ENCODE measurements around the gene MRPL20. TPM values are rescaled to one million over a fixed set of nuclear protein-coding genes. Genes with fewer than 3 reads are reported as not detected.

Gene MRPL20
- total RNA-seq, 1 donor from 2014 or later: 98.6 TPM

- Mint-ChIP-seq H3K36me3 (ENCODE audit: unreplicated experiment) (no peaks in the 10 kb centered on the region), H3K4me1 (ENCODE audit: low read depth, unreplicated experiment) (peaks cover 17% of the 10 kb centered on the region), H3K27me3 (ENCODE audit: unreplicated experiment) (peaks cover 2% of the 10 kb centered on the region), H3K9me3 (ENCODE audit: unreplicated experiment) (peaks cover 11% of the 10 kb centered on the region), H3K27ac (ENCODE audit: unreplicated experiment) (peak within 1 kb of the TSS; percentile 76), H3K4me3 (ENCODE audit: unreplicated experiment) (peak within 1 kb of the TSS; percentile 34)
- peak; percentile 52 for DNase-seq
- no peak for TF ChIP-seq CTCF (IDR thresholded peaks at IDR 0.05; ENCODE audit: partially characterized antibody, unreplicated experiment)
Observed at GRCh38 chr1:1421147-1421906, 14.2 kb upstream of the MRPL20 start, which contains the start of gene ANKRD65. ANKRD65 (minus strand) TSS chr1:1421276; CDS start chr1:1421005, 271 bp downstream.

DNA sequence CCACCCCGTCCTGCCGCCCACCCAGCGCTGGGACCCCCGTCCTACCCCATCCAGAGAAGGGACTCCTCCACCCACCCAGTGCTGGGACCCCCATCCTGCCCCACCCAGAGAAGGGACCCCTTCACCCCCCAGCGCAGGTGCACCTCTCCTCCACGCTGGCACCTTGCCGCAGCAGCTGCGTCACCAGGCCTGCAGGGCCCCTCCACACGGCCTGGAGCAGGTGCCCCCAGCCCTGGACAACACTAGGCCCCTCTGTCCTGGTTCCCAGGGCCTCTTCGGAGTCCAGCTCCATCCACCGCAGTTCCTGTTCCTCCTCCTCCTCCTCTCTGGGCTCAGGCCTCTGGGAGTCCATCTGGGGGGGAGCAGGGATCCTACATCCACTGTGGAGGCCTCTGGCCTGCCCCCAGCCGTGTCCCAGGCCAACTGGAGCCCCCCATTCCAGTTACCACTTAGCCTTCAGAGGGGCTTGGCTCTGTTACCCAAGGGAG, 13.6 kb upstream of the MRPL20 start:
- DNase-seq: no peak
- peaks cover 17% of the 10 kb centered on the region for H3K4me1 Mint-ChIP-seq (ENCODE audit: low read depth, unreplicated experiment)
- H3K9me3 Mint-ChIP-seq (ENCODE audit: unreplicated experiment): peaks cover 11% of the 10 kb centered on the region
- peak overlapping the region; percentile 34 for H3K4me3 Mint-ChIP-seq (ENCODE audit: unreplicated experiment)
- H3K27me3 Mint-ChIP-seq (ENCODE audit: unreplicated experiment): peaks cover 2% of the 10 kb centered on the region
- no peaks in the 10 kb centered on the region for H3K36me3 Mint-ChIP-seq (ENCODE audit: unreplicated experiment)
- peak overlapping the region; percentile 76 for H3K27ac Mint-ChIP-seq (ENCODE audit: unreplicated experiment)
- TF ChIP-seq CTCF (IDR thresholded peaks at IDR 0.05; ENCODE audit: partially characterized antibody, unreplicated experiment): no peak

DNA sequence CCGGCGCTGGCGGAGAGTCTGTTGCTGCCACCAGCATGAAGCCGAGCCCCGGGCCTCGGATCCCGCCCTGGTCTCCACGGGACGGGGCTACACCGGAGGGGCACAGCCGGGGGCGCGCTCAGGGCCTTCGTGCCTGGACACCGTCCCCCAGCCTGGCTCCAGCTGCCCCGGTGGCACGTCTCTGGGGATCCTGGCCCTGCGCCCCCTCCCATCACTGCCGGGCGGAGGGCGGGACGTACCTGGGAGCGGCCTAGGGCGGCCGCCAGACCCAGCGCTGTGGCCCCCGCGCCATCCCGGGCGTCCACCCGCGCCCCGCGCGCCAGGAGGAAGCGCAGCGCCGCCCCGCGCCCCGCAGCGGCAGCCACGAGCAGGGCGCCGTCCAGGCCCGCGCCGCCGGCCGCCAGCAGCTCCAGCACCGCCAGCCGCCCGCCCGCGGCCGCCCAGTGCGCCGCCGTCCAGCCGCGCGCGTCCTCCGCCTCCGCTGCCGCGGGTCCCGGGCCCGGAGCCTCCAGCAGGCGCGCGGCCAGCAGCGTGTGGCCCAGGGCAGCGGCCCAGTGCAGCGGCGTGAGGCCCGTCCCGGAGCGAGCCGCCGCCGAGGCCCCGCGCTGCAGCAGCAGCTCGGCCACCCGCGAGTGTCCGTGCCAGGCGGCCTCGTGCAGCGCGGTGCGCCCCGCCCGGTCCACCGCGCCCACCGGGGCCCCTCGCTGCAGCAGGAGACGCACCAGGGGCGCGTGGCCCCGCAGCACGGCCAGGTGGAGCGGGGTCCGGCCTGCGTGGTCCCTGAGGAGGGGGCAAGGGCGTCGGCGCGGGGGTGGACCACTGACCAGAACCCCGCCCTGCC, 12.9 kb upstream of the MRPL20 start:
- H3K9me3 Mint-ChIP-seq (ENCODE audit: unreplicated experiment): peaks cover 7% of the 10 kb centered on the region
- H3K4me3 Mint-ChIP-seq (ENCODE audit: unreplicated experiment): peak overlapping the region; percentile 81
- DNase-seq: no peak
- H3K27me3 Mint-ChIP-seq (ENCODE audit: unreplicated experiment): peaks cover 2% of the 10 kb centered on the region
- TF ChIP-seq CTCF (IDR thresholded peaks at IDR 0.05; ENCODE audit: partially characterized antibody, unreplicated experiment): no peak
- H3K36me3 Mint-ChIP-seq (ENCODE audit: unreplicated experiment): no peaks in the 10 kb centered on the region
- H3K27ac Mint-ChIP-seq (ENCODE audit: unreplicated experiment): peak overlapping the region; percentile 66
- peaks cover 20% of the 10 kb centered on the region for H3K4me1 Mint-ChIP-seq (ENCODE audit: low read depth, unreplicated experiment)

GRCh38 chr1:1419363-1419812, 12.3 kb upstream of the MRPL20 start:
- peaks cover 20% of the 10 kb centered on the region for H3K4me1 Mint-ChIP-seq (ENCODE audit: low read depth, unreplicated experiment)
- no peaks in the 10 kb centered on the region for H3K27me3 Mint-ChIP-seq (ENCODE audit: unreplicated experiment)
- no peak for TF ChIP-seq CTCF (IDR thresholded peaks at IDR 0.05; ENCODE audit: partially characterized antibody, unreplicated experiment)
- peak overlapping the region; percentile 81 for H3K4me3 Mint-ChIP-seq (ENCODE audit: unreplicated experiment)
- DNase-seq: no peak
- peaks cover 3% of the 10 kb centered on the region for H3K9me3 Mint-ChIP-seq (ENCODE audit: unreplicated experiment)
- H3K27ac Mint-ChIP-seq (ENCODE audit: unreplicated experiment): peak overlapping the region; percentile 66
- no peaks in the 10 kb centered on the region for H3K36me3 Mint-ChIP-seq (ENCODE audit: unreplicated experiment)
